Peyer's patch (tissue), 4 donors: ENCODE results near the gene DNAH6.

Experiments used
- POLR2A ChIP-seq, 2 donors: fragments of 450-650 bp; IDR thresholded peaks; one replicate each; pipeline ENCODE4 v1.5.1; 2017; ENCODE audit warnings: antibody characterized with exemption in 2 of 2, mild to moderate bottlenecking in 2 of 2, moderate library complexity in 2 of 2
- TF ChIP-seq, protein P1 (sequence below), 6 experiments: fragments of 450-650 bp in 4 of 6; fragments of 200-600 bp in 2 of 6; sonication (generic) in 1 of 6; IDR thresholded peaks; one replicate each; pipeline ENCODE4 v1.5.1; 2017 to 2019; ENCODE audit warnings: antibody characterized with exemption in 6 of 6, mild to moderate bottlenecking in 3 of 6, moderate library complexity in 1 of 6

DNA sequence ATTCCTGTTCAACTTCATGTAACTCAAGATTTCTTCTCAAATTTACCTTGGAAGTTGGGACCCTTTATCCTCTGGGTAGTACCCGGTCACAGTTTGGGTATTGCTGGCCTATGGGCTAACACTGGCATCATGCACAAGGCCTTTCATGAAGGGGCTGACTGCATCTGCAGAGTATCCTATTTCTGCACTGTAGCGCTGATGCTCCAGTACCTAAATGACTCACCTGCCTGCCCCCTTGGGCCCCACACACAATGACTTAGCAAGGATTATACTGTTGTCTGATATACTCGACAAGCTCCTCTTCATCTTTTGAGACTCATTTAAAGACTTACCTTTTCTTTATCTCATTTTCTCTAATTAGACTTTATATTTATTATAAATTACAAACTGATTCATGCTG, 39.9 kb downstream of the DNAH6 start:
- no peak for TF ChIP-seq POLR2A (IDR thresholded peaks at IDR 0.05)
- TF ChIP-seq, protein P1, sequence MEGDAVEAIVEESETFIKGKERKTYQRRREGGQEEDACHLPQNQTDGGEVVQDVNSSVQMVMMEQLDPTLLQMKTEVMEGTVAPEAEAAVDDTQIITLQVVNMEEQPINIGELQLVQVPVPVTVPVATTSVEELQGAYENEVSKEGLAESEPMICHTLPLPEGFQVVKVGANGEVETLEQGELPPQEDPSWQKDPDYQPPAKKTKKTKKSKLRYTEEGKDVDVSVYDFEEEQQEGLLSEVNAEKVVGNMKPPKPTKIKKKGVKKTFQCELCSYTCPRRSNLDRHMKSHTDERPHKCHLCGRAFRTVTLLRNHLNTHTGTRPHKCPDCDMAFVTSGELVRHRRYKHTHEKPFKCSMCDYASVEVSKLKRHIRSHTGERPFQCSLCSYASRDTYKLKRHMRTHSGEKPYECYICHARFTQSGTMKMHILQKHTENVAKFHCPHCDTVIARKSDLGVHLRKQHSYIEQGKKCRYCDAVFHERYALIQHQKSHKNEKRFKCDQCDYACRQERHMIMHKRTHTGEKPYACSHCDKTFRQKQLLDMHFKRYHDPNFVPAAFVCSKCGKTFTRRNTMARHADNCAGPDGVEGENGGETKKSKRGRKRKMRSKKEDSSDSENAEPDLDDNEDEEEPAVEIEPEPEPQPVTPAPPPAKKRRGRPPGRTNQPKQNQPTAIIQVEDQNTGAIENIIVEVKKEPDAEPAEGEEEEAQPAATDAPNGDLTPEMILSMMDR (IDR thresholded peaks at IDR 0.05): no peak
